Effector memory CD8-positive, alpha-beta T cell (primary cell): ENCODE data around the gene NUP93.
"Not testable (repeated sequence)": the region's sequence is repeated elsewhere in the genome, so short reads cannot be mapped to it uniquely, and the experiment has no call there.

ENCODE experiments used
- ATAC-seq: fragments of 150-1000 bp; cut with Tn5 transposase; replicated peaks from 2 replicates; pipeline ENCODE4 v1.10.0; 2021; ENCODE audit warnings: mild to moderate bottlenecking, moderate library complexity
- DNase-seq, 3 experiments: peaks; one replicate each; pipeline ENCODE4 v3.0.0; 2021
- H3K27ac Mint-ChIP-seq, 2 donors: one replicate each; pipeline ENCODE4 v1.8.0; 2022; ENCODE audit warnings: mild to moderate bottlenecking in 2 of 2, mixed read lengths in 2 of 2, moderate library complexity in 2 of 2
- H3K27me3 Mint-ChIP-seq, 2 donors: one replicate each; pipeline ENCODE4 v1.8.0; 2022; ENCODE audit warnings: mixed read lengths in 2 of 2
- H3K36me3 Mint-ChIP-seq: one replicate; pipeline ENCODE4 v1.8.0; 2022; ENCODE audit warnings: mild to moderate bottlenecking, moderate library complexity, mixed read lengths; ENCODE audit not compliant: insufficient read depth
- H3K4me1 Mint-ChIP-seq, 2 donors: one replicate each; pipeline ENCODE4 v1.8.0; 2022; ENCODE audit warnings: low read depth in 2 of 2, mixed read lengths in 2 of 2
- H3K4me3 Mint-ChIP-seq, 2 donors: one replicate each; pipeline ENCODE4 v1.8.0; 2022; ENCODE audit warnings: mild to moderate bottlenecking in 2 of 2, mixed read lengths in 2 of 2, moderate library complexity in 2 of 2
- H3K9me3 Mint-ChIP-seq, 2 donors: one replicate each; pipeline ENCODE4 v1.8.0; 2022; ENCODE audit warnings: mixed read lengths in 2 of 2

Gene NUP93

GRCh38 chr16:56872863-56873391 lies 143.0 kb downstream of the NUP93 start:
- Mint-ChIP-seq H3K27me3 (no peaks in the 10 kb centered on the region), H3K4me1 (peaks cover 0 to 4% of the 10 kb centered on the region in 2 donors), H3K27ac (no peak overlapping the region), H3K4me3 (no peak overlapping the region), H3K36me3 (no peaks in the 10 kb centered on the region), H3K9me3 (no peaks in the 10 kb centered on the region)
- DNase-seq: no peak
- no peak for ATAC-seq

DNA sequence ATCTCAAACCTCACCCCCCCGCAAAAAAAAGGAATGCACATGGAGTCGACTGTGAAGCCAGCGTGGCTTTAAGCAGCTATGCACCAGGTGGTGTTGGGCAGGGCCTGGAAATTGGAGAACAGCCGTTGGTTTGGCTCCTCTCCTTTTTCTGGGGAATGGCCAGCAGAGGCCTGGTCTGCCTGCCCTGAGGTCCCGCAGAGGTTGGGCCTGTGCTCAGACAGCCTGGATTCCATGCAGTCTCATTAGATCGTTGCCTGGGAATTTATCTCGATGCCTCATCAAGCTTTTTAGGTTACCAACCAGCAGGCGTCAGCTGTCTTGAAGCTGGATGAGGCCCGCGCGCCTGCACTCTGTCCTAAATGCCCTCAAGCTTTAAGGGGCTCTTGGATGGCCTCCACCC lies 144.9 kb downstream of the NUP93 start:
- H3K9me3 Mint-ChIP-seq: no peaks in the 10 kb centered on the region
- ATAC-seq (no peak), DNase-seq (no peak)
- H3K27me3 Mint-ChIP-seq: no peaks in the 10 kb centered on the region
- H3K27ac Mint-ChIP-seq: no peak overlapping the region
- no peaks in the 10 kb centered on the region for H3K36me3 Mint-ChIP-seq
- H3K4me1 Mint-ChIP-seq: peaks cover 0 to 2% of the 10 kb centered on the region in 2 donors
- no peak overlapping the region for H3K4me3 Mint-ChIP-seq

DNA sequence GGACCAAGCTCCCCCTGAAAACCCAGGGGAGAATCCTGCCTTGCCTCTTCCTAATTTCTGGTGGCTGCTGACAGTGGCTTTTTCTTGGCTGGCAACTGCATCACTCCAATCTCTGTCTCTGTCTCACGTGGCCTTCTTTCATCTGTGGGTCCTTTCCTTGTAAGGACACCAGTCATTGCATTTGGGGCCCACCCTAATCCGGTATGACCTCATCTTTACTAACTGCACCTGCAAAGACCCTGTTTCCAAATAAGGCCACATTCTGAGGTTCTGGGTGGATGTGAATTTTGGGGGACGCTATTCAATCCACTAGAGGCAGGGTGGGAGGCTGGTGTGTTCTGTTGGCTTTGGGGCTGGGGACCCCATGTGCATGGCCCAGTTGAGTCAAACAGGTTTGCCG lies 146.1 kb downstream of the NUP93 start:
- no peaks in the 10 kb centered on the region for H3K9me3 Mint-ChIP-seq
- no peaks in the 10 kb centered on the region for H3K36me3 Mint-ChIP-seq
- H3K27ac Mint-ChIP-seq: no peak overlapping the region
- no peaks in the 10 kb centered on the region for H3K4me1 Mint-ChIP-seq
- no peak overlapping the region for H3K4me3 Mint-ChIP-seq
- no peaks in the 10 kb centered on the region for H3K27me3 Mint-ChIP-seq
- ATAC-seq (no peak), DNase-seq (no peak)

DNA sequence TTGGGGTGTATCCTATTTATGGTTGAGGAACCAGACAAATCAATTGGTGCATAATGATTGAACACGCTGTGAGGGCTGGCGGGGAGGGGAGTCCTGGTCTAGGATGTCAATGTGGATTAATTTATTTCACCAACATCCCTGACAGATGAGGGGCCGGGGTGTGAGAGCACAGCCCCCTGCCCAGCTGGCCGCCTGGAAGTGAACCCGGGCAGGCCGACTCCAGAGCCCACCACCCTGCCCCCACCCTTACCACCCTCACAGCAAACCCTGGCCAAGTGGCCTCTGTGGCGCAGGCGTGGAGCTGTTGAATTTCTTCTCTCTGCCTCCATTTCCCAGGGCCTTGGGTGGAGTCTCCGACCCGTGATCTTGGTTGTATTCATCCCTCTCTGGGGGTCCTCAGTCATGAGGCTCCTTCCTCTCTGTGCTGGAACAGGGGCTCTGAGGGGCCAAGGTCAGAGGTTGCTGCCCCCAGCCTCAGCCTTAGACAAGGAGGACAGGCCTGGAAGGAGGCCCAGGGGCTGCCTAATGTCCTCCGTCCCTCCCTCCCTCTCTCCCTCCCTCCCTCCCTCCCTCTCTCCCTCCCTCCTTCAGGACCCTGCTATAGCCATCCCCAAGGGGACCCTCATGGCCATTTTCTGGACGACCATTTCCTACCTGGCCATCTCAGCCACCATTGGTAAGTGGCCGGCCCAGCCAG lies 147.7 kb downstream of the NUP93 start:
- ATAC-seq: no peak
- Mint-ChIP-seq H3K27ac (no peak overlapping the region), H3K4me3 (no peak overlapping the region)

GRCh38 chr16:56878282-56878854 lies 148.4 kb downstream of the NUP93 start:
- Mint-ChIP-seq H3K36me3 (no peaks in the 10 kb centered on the region), H3K27me3 (no peaks in the 10 kb centered on the region), H3K27ac (no peak overlapping the region), H3K9me3 (no peaks in the 10 kb centered on the region), H3K4me3 (no peak overlapping the region), H3K4me1 (no peaks in the 10 kb centered on the region)
- DNase-seq (no peak), ATAC-seq (no peak)

More for the DNA sequence above, 147.7 kb downstream of the NUP93 start:
- H3K27me3 Mint-ChIP-seq: no peaks in the 10 kb centered on the region
- no peaks in the 10 kb centered on the region for H3K9me3 Mint-ChIP-seq
- DNase-seq: no peak
- H3K36me3 Mint-ChIP-seq: no peaks in the 10 kb centered on the region
- no peaks in the 10 kb centered on the region for H3K4me1 Mint-ChIP-seq

- Mint-ChIP-seq H3K36me3 (no peaks in the 10 kb centered on the region), H3K4me3 (no peak overlapping the region), H3K27me3 (no peaks in the 10 kb centered on the region), H3K9me3 (no peaks in the 10 kb centered on the region), H3K4me1 (no peaks in the 10 kb centered on the region), H3K27ac (no peak overlapping the region)
- DNase-seq: no peak
- no peak for ATAC-seq
Measured at GRCh38 chr16:56879276-56879675, 149.3 kb downstream of the NUP93 start.

- H3K4me1 Mint-ChIP-seq: no peaks in the 10 kb centered on the region
- no peak overlapping the region for H3K27ac Mint-ChIP-seq
- no peaks in the 10 kb centered on the region for H3K36me3 Mint-ChIP-seq
- no peaks in the 10 kb centered on the region for H3K27me3 Mint-ChIP-seq
- no peak overlapping the region for H3K4me3 Mint-ChIP-seq
- no peaks in the 10 kb centered on the region for H3K9me3 Mint-ChIP-seq
- no peak for ATAC-seq
- DNase-seq: no peak
Measured at GRCh38 chr16:56880176-56880575, 150.2 kb downstream of the NUP93 start.

GRCh38 chr16:56880685-56881084 lies 150.8 kb downstream of the NUP93 start:
- H3K27me3 Mint-ChIP-seq: no peaks in the 10 kb centered on the region
- H3K36me3 Mint-ChIP-seq: no peaks in the 10 kb centered on the region
- H3K4me3 Mint-ChIP-seq: no peak overlapping the region
- no peak overlapping the region for H3K27ac Mint-ChIP-seq
- no peak for ATAC-seq
- no peaks in the 10 kb centered on the region for H3K4me1 Mint-ChIP-seq
- H3K9me3 Mint-ChIP-seq: no peaks in the 10 kb centered on the region
- no peak for DNase-seq

DNA sequence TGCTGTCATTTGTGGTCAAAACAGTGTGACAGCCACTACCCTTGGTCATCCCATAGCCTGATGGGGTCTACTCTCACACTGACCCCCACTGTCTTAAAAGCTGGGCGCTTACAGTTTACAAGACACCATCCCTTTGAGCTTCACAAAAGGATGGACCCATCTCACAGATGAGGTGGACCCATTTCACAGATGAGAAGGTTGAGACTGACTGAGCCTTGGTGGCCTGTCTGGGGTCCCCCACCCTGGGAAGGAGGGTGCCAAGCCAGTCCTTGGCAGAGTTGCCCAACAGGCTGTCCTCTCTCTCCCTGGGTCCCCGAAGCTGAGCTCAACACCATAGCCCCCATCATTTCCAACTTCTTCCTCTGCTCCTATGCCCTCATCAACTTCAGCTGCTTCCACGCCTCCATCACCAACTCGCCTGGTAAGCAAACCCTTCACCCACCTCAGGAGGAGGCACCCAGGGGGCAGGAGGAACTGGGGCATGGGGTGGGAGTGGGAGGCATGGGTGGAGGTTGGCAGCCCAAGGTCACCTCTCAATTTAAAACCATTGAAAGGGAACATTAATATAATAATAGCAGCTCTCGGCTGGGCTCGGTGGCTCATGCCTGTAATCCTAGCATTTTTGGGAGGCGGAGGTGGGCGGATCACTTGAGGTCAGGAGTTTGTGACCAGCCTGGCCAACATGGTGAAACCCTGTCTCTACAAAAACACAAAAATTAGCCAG lies 152.3 kb downstream of the NUP93 start:
- H3K9me3 Mint-ChIP-seq: no peaks in the 10 kb centered on the region
- no peak overlapping the region for H3K27ac Mint-ChIP-seq
- DNase-seq (no peak), ATAC-seq (no peak)
- no peak overlapping the region for H3K4me3 Mint-ChIP-seq
- no peaks in the 10 kb centered on the region for H3K27me3 Mint-ChIP-seq
- no peaks in the 10 kb centered on the region for H3K36me3 Mint-ChIP-seq
- no peaks in the 10 kb centered on the region for H3K4me1 Mint-ChIP-seq

DNA sequence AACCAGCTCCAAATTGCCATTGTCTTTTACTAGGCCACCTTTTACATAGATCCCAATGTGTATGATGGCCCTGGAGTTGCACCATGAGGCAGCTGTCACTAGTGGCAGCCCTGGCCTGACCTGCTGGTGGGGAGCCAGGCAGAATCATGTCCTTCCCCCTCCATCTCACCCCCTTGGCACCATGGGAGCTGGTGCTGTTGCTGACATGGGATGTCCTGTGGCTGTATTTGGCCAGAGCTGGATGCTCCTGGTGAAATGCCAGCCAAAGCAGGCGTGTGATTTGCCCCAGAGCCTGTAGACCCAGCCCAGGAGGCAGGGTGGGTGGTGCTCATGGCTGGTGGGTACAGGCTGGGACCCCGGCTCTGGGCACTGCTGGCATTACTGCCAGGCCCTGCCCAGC lies 153.7 kb downstream of the NUP93 start:
- Mint-ChIP-seq H3K4me1 (no peaks in the 10 kb centered on the region), H3K4me3 (no peak overlapping the region), H3K27ac (no peak overlapping the region), H3K9me3 (no peaks in the 10 kb centered on the region), H3K36me3 (no peaks in the 10 kb centered on the region), H3K27me3 (no peaks in the 10 kb centered on the region)
- DNase-seq: no peak
- ATAC-seq: no peak

DNA sequence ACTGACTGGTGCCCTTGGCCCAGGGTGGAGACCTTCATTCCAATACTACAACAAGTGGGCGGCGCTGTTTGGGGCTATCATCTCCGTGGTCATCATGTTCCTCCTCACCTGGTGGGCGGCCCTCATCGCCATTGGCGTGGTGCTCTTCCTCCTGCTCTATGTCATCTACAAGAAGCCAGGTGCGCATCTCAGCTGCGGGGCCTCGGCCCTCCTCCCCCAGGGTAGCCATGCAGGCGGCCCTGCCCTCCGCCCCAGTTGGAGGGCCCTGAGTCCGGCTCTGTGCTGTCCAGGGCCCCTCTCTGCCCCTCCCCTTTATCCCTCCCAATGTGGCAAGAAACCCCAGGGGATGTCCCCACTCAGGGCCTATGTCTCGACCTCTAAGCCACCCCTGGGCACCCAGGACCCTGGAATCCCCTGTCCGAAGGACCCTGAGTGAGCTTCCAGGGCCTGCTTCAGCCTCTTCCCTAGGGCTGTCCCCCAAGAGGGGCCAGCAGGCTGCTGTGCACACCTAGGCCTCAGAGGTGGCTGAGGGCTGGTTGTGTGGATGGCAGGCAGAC lies 154.2 kb downstream of the NUP93 start:
- no peaks in the 10 kb centered on the region for H3K36me3 Mint-ChIP-seq
- H3K4me1 Mint-ChIP-seq: no peaks in the 10 kb centered on the region
- DNase-seq: no peak
- no peak overlapping the region for H3K27ac Mint-ChIP-seq
- H3K4me3 Mint-ChIP-seq: no peak overlapping the region
- no peaks in the 10 kb centered on the region for H3K9me3 Mint-ChIP-seq
- H3K27me3 Mint-ChIP-seq: no peaks in the 10 kb centered on the region
- ATAC-seq: no peak

- not testable (repeated sequence) for H3K4me3 Mint-ChIP-seq, H3K4me1 Mint-ChIP-seq, ATAC-seq, H3K9me3 Mint-ChIP-seq, H3K36me3 Mint-ChIP-seq, H3K27ac Mint-ChIP-seq, DNase-seq, H3K27me3 Mint-ChIP-seq
Measured at GRCh38 chr16:56884929-56885328, 155.0 kb downstream of the NUP93 start.

DNA sequence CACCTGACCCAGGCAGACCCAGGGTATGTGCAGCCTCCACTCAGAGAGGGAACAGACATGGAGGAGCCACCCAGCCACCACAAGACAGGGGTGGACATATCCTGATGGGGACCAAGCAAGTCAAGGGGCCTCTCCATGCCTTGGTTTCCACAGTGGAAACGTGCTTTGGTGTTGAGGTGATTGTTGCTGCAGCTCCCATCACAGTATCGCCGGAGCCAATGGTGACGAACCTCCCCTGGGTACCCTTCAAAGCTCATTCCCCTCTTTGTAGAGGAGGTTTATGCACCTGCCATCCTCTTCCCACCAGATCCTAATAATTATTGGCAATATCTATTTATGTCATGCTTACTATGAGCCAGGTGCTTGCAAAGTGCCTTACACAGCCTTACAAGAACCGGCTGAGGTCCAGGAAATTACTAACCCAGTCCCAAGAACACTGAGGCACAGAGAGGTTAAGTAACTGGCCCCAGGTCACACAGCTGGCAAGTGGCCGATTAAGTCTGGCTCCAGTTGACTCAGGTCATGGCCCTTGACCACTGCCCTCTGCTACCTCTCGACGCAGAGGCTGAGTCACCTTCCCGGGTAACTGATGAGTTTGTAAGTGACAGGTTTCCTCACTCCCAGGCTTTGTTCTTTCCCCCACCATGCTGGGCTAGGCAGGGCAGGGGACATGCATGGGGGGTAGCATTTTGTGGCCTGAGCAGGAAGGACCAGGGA lies 155.7 kb downstream of the NUP93 start:
- Mint-ChIP-seq H3K36me3 (peaks cover 3% of the 10 kb centered on the region), H3K4me3 (no peak overlapping the region), H3K9me3 (no peaks in the 10 kb centered on the region), H3K27ac (peak overlapping the region in 1 of 2 donors; percentile 72), H3K4me1 (no peaks in the 10 kb centered on the region), H3K27me3 (no peaks in the 10 kb centered on the region)
- no peak for ATAC-seq
- DNase-seq: no peak
